ENCODE measurements around the gene ITPR1.

DNA sequence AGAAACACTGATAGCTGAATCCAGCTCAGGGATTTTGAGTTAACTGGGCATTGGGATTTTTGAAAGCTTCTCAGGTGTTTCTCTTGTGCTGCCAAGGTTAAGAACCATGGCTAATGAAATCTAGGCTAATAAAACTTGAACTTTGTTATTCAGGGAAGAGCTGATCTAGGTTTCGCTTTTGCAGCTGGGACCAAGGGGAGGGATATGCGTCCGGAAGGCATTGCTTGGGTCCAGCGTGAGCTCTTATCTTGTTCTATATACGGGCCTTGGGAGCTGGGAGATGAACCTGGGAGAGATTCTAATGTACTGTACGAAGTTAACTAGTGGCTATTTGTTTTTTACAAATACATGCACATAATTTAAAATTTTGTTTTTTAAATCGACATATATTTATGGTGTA, 29.8 kb downstream of the ITPR1 start:
- TF ChIP-seq, protein P1, sequence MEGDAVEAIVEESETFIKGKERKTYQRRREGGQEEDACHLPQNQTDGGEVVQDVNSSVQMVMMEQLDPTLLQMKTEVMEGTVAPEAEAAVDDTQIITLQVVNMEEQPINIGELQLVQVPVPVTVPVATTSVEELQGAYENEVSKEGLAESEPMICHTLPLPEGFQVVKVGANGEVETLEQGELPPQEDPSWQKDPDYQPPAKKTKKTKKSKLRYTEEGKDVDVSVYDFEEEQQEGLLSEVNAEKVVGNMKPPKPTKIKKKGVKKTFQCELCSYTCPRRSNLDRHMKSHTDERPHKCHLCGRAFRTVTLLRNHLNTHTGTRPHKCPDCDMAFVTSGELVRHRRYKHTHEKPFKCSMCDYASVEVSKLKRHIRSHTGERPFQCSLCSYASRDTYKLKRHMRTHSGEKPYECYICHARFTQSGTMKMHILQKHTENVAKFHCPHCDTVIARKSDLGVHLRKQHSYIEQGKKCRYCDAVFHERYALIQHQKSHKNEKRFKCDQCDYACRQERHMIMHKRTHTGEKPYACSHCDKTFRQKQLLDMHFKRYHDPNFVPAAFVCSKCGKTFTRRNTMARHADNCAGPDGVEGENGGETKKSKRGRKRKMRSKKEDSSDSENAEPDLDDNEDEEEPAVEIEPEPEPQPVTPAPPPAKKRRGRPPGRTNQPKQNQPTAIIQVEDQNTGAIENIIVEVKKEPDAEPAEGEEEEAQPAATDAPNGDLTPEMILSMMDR (IDR thresholded peaks at IDR 0.05), result no peak
- no peak for TF ChIP-seq POLR2A (IDR thresholded peaks at IDR 0.05)
